Adipose tissue (tissue), 3 donors: ENCODE results near the gene TTC23. TPM values are rescaled to one million over a fixed set of nuclear protein-coding genes. Genes with fewer than 3 reads are reported as not detected.

ENCODE experiments used
- H3K27ac ChIP-seq: one replicate; pipeline ENCODE4 v1.5.1; 2013; ENCODE audit warnings: low read depth, low read length
- WGBS, 3 donors: extraction: QIAGEN DNeasy Blood & Tissue Kit; methylation state at CpG; one replicate each; pipeline ENCODE4 v1.1.7; 2013; 5-methylcytosine and 5-hydroxymethylcytosine counted together
- polyA plus RNA-seq, 3 donors: library from polyadenylated mRNA; stranded (reverse); fragments of 200-250 nt; gene quantifications; one replicate each; pipeline ENCODE4 v1.2.3, GENCODE V29; 2013
- donor health status: healthy with polysubstance abuse.
- donor health status: Bipolar disorder and iron deficiency.
- donor health status: healthy.

Gene TTC23
- polyA plus RNA-seq, 3 donors: 6.2 to 9.7 (median 8.8) TPM

GRCh38 chr15:99102332-99103235 is 146.8 kb downstream of the TTC23 start:
- no peak overlapping the region for H3K27ac ChIP-seq
- WGBS, 3 donors: 55 to 62% (median 59%) methylated on average over 13 of the region's 13 CpGs

DNA sequence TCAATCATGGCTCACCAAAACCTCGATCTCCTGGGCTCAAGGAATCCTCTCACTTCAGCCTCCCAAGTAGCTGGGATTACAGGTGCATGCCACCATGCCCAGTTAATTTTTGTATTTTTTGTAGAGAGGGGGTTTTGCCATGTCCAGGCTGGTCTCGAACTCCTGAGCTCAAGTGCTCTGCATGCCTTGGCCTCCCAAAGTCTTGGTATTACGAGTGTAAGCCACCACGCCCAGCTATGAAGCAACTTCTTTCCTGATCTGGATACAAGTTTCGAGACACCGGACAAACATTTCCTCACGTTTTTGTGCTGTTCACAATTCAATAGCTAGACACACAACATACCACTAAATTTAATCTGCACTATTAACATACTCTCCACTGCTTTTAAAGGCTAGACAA is 147.9 kb downstream of the TTC23 start:
- H3K27ac ChIP-seq: no peak overlapping the region
- WGBS, 3 donors: 53 to 76% (median 67%) methylated on average over 7 of the region's 7 CpGs

GRCh38 chr15:99100245-99101173 is 148.9 kb downstream of the TTC23 start:
- 3% methylated on average over 49 to 50 of the region's 50 CpGs for WGBS, 3 donors
- H3K27ac ChIP-seq: no peak overlapping the region

DNA sequence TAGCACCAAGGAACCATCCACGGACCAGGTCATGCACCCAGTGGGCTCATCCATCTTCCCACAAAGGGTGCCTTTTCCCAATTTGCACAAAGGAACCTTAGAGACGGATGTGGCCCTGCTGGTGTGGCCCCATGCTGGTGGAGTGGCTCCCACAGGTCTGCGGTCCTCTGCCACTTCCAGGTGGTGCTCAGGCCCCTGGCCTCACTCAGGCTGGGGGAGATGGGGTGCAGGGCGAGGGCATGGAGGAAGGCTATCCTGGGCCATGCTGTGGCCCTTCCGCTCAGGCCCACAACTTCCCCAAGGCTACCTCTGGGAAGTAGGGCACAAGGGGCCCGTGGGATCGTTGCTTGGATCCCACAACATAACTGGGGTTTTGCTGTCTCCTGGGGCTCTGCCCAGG is 149.7 kb downstream of the TTC23 start:
- no peak overlapping the region for H3K27ac ChIP-seq

GRCh38 chr15:99098991-99099390 is 150.4 kb downstream of the TTC23 start:
- H3K27ac ChIP-seq: no peak overlapping the region

More for the DNA sequence above, 149.7 kb downstream of the TTC23 start:
- WGBS, 3 donors: 90 to 95% (median 91%) methylated on average over 7 of the region's 7 CpGs

GRCh38 chr15:99098426-99098825 is 151.0 kb downstream of the TTC23 start:
- 86 to 89% (median 88%) methylated on average over 12 of the region's 12 CpGs for WGBS, 3 donors
- H3K27ac ChIP-seq: no peak overlapping the region

More at GRCh38 chr15:99098991-99099390, 150.4 kb downstream of the TTC23 start:
- WGBS, 3 donors: 57 to 74% (median 63%) methylated on average over 6 of the region's 6 CpGs

DNA sequence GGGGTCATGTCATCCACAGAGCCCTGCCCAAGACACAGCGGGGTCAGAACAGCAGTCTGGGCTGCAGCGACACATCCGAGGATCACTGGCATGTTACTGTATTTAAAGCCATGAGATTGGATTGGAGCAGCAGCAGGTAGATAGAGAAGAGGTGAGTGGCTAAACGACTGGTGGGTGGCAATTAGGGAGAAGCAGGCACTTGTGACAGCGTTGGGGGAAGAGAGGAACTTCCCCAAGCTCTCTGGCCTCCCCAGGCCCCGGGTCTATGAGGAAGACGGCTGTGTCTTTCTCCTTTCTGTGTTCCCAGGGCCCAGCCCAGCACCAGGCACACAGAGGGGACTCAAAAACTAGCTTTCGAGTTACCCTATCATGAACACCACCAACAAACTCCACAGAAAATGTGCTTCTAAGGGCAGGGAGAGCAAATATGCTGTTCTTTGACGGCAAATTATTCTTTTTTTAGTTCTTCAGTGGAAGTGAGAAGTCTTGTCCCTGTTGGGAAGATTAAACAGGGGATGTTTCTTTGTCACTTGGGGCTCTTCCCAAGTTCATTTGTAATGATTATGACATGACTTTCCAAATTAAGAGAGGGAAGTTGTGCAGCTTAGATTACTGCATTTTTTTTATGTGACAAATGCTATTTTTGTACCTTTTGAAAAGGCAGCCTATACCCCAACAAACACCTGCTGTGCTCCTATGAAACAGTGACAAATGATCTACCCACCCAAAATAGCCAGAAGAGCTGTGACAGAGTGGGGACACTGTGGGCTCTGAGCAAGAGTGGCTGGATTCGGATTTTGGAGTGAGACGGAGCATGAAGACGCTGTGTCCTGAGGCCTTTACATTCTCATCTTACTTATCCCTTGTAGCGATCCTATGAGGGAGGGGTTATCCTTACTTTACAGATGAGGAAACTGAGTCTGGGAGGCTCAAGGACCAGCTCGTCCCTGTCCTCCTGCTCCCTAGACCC is 151.7 kb downstream of the TTC23 start:
- H3K27ac ChIP-seq: no peak overlapping the region
- 84 to 89% (median 84%) methylated on average over 14 of the region's 14 CpGs for WGBS, 3 donors

GRCh38 chr15:99096894-99097426 is 152.4 kb downstream of the TTC23 start:
- 87 to 93% (median 91%) methylated on average over 11 of the region's 11 CpGs for WGBS, 3 donors
- no peak overlapping the region for H3K27ac ChIP-seq

DNA sequence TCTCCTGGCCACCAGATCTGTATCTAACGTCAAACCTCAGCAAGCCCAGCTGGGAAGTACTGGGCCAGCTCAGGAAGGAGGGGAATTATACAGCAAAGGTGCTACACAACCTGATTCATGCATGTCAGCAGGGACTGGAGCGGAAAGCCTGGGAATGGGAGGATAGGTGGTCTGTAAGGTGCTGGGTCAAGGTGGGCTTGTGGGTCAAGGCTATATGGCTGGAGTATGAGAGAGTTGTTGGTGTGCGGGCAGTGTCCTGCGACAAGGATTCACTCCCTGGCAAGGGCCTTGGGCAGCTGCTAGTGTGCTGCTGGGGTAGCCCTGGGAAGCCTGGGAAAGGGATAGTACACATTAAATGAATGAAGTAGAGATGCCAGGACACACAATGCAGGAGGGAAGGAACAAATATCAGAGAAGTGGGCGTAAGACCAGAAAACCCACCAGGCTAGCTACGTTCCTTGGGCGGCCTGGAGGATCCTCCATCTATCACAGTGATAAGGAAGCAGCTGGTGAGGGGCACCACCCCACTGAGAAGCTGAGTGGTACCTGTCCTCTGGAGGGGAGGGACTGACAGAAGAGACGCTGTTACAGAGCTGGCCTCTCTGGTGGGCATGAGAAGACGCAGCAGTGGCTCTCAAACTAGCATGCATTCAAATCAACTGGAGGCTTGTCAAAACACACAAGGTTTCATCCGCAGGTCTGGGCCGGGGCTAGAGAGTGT is 153.0 kb downstream of the TTC23 start:
- WGBS, 3 donors: 93 to 95% (median 94%) methylated on average over 11 of the region's 11 CpGs
- H3K27ac ChIP-seq: no peak overlapping the region

- H3K27ac ChIP-seq: no peak overlapping the region
- 66 to 71% (median 68%) methylated on average over 3 of the region's 3 CpGs for WGBS, 3 donors
These were observed 153.8 kb downstream of the TTC23 start for GRCh38 chr15:99095626-99096025.

- no peak overlapping the region for H3K27ac ChIP-seq
- WGBS, 3 donors: 89 to 91% (median 90%) methylated on average over 13 of the region's 13 CpGs
These were observed 156.7 kb downstream of the TTC23 start for GRCh38 chr15:99092554-99093172.

DNA sequence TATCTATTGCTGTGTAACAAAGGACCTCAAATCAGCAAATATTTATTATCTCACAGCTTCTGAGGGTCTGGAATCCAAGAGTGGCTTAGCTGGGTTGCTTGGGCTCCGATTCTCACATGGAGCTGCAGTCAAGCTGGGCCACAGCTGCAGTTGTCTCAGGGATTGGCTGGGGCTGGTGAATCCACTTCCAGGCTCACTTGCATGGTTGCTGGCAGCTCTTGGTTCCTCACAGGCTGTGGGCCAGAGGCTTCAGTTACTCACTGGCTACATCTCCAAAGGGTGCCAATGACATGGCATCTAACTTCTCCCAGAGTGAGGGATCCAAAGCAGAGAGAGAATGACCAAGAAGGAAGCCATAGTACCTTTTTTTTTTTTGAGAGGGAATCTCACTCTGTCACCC is 158.4 kb downstream of the TTC23 start:
- no peak overlapping the region for H3K27ac ChIP-seq
- 92 to 100% (median 94%) methylated on average over 1 of the region's 1 CpG for WGBS, 3 donors

DNA sequence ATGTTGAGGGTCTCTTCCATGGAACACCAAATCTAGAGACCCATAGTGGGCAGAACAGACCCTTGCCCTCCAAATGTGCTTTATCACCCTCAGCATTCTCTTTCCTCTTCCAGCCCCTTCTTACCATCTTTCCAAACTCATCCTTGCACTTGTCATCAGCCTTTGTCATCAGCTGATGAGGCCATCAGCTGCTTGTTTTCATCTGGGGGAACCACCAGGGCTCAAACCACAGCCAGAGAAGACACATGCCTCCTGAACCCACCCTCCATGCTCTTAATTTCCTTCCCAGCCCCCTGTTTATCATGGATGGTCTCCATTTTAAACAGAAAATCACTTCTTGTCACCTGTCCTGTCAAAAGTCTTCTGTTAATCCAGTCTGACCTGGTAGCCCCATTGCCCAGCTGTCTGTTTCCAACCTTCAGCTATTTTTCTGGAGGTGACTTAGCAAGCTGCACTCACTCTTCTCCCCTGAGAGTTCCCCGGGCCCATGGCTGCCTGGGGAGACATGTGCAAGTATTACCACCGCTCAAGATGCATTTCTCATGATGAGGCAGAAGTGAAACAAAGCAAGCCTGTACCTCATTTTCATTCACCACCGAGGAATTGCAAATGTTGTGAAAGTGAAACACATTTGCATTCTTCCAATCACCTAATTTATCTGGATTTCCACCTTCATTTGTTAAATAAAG is 159.2 kb downstream of the TTC23 start:
- 59 to 64% (median 63%) methylated on average over 3 of the region's 3 CpGs for WGBS, 3 donors
- H3K27ac ChIP-seq: no peak overlapping the region

- no peak overlapping the region for H3K27ac ChIP-seq
- 88 to 91% (median 88%) methylated on average over 11 of the region's 11 CpGs for WGBS, 3 donors
These were observed 161.9 kb downstream of the TTC23 start for GRCh38 chr15:99087405-99087943.

DNA sequence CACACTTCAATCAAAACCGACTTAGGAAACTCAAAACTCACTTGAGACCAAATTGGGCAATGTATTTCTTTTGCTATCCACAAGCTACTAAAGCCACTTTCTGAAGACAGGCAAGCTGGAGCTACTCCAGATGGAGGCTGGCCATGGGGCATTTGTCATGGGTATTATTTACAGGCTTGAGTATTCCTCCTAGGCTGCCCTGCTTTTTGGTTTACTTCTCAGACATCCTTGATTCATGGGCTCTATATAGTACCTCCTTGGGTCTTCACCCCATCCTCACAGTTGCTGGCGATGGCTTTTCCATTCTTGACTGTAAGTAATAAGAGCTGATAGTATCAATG is 163.1 kb downstream of the TTC23 start:
- no peak overlapping the region for H3K27ac ChIP-seq
- 86 to 94% (median 92%) methylated on average over 2 of the region's 2 CpGs for WGBS, 3 donors
